ENCODE data around the gene HTRA3. TPM values are rescaled to one million over a fixed set of nuclear protein-coding genes. Genes with fewer than 3 reads are reported as not detected.

HTRA3 gene
- total and polyA plus RNA-seq, 2 experiments from 2014 or later: 3.2 to 5.2 TPM

GRCh38 chr4:8315435-8316250 lies 46.1 kb downstream of the HTRA3 start:
- Histone ChIP-seq H3K9me2 (ENCODE audit: insufficient read depth) (no peaks in the 10 kb centered on the region), H3K4me1 (ENCODE audit: insufficient read depth) (peaks cover 7% of the 10 kb centered on the region; the same call in 1 of the 2 replicates), H3K79me2 (ENCODE audit: insufficient read depth) (no peaks in the 10 kb centered on the region), H3K27ac (no peak overlapping the region), H3K4me2 (ENCODE audit: unreplicated experiment) (peak overlapping the region; percentile 46), H4K20me1 (ENCODE audit: insufficient read depth) (no peaks in the 10 kb centered on the region), H2AFZ (no peak overlapping the region), H3K9me3 (ENCODE audit: low read depth) (no peaks in the 10 kb centered on the region), H3K9ac (no peak overlapping the region), H3F3A (ENCODE audit: insufficient read depth) (no peaks in the 10 kb centered on the region), H3K4me3 (peak overlapping the region; percentile 17; the same call in 1 of the 2 replicates), H3K36me3 (ENCODE audit: low read depth) (no peaks in the 10 kb centered on the region), H3K27me3 (replicated peaks; ENCODE audit: insufficient read depth) (no peaks in the 10 kb centered on the region)
- in situ Hi-C loops (cut with MboI): no loop called here
- peak; percentile 91 for DNase-seq
- no peak for TF ChIP-seq EZH2phosphoT487 (IDR thresholded peaks at IDR 0.05; ENCODE audit: insufficient read depth, low read depth)
- TF ChIP-seq EZH2 (IDR thresholded peaks at IDR 0.05; ENCODE audit: insufficient read depth, poor library complexity, severe bottlenecking): no peak
- 29 to 33% methylated on average over 19 of the region's 21 CpGs for WGBS, 2 experiments (ENCODE audit: low coverage in 1 of 2, low lambda C conversion rate in 2 of 2, missing lambda C conversion rate in 2 of 2)

GRCh38 chr4:8316251-8316771 lies 46.8 kb downstream of the HTRA3 start:
- H3K27me3 ChIP-seq (replicated peaks; ENCODE audit: insufficient read depth): no peaks in the 10 kb centered on the region
- H3K9me3 ChIP-seq (ENCODE audit: low read depth): no peaks in the 10 kb centered on the region
- WGBS, 2 experiments (ENCODE audit: low coverage in 1 of 2, low lambda C conversion rate in 2 of 2, missing lambda C conversion rate in 2 of 2): 76 to 78% methylated on average over 9 to 10 of the region's 10 CpGs
- no peak overlapping the region for H3K27ac ChIP-seq
- no peaks in the 10 kb centered on the region for H4K20me1 ChIP-seq (ENCODE audit: insufficient read depth)
- in situ Hi-C loops (cut with MboI): no loop called here
- no peaks in the 10 kb centered on the region for H3K79me2 ChIP-seq (ENCODE audit: insufficient read depth)
- H2AFZ ChIP-seq: no peak overlapping the region
- no peak for TF ChIP-seq EZH2phosphoT487 (IDR thresholded peaks at IDR 0.05; ENCODE audit: insufficient read depth, low read depth)
- no peak for TF ChIP-seq EZH2 (IDR thresholded peaks at IDR 0.05; ENCODE audit: insufficient read depth, poor library complexity, severe bottlenecking)
- H3K9me2 ChIP-seq (ENCODE audit: insufficient read depth): no peaks in the 10 kb centered on the region
- H3K4me3 ChIP-seq: no peak overlapping the region
- peaks cover 7% of the 10 kb centered on the region; the same call in 1 of the 2 replicates for H3K4me1 ChIP-seq (ENCODE audit: insufficient read depth)
- H3K36me3 ChIP-seq (ENCODE audit: low read depth): no peaks in the 10 kb centered on the region
- H3K9ac ChIP-seq: no peak overlapping the region
- no peaks in the 10 kb centered on the region for H3F3A ChIP-seq (ENCODE audit: insufficient read depth)
- no peak overlapping the region for H3K4me2 ChIP-seq (ENCODE audit: unreplicated experiment)
- DNase-seq: no peak

GRCh38 chr4:8316911-8317351 lies 47.4 kb downstream of the HTRA3 start:
- H3K36me3 ChIP-seq (ENCODE audit: low read depth): no peaks in the 10 kb centered on the region
- 89 to 93% methylated on average over 15 of the region's 15 CpGs for WGBS, 2 experiments (ENCODE audit: low coverage in 1 of 2, low lambda C conversion rate in 2 of 2, missing lambda C conversion rate in 2 of 2)

GRCh38 chr4:8317474-8317873 lies 47.9 kb downstream of the HTRA3 start:
- H3K4me1 ChIP-seq (ENCODE audit: insufficient read depth): peaks cover 7% of the 10 kb centered on the region; the same call in 1 of the 2 replicates
- in situ Hi-C loops (cut with MboI): no loop called here

More at GRCh38 chr4:8316911-8317351, 47.4 kb downstream of the HTRA3 start:
- Histone ChIP-seq H3K4me1 (ENCODE audit: insufficient read depth) (peaks cover 7% of the 10 kb centered on the region; the same call in 1 of the 2 replicates), H3K27ac (no peak overlapping the region), H3K9ac (no peak overlapping the region), H3F3A (ENCODE audit: insufficient read depth) (no peaks in the 10 kb centered on the region), H3K4me3 (no peak overlapping the region), H3K9me3 (ENCODE audit: low read depth) (no peaks in the 10 kb centered on the region), H3K79me2 (ENCODE audit: insufficient read depth) (no peaks in the 10 kb centered on the region), H3K9me2 (ENCODE audit: insufficient read depth) (no peaks in the 10 kb centered on the region), H2AFZ (no peak overlapping the region), H3K27me3 (replicated peaks; ENCODE audit: insufficient read depth) (no peaks in the 10 kb centered on the region), H3K4me2 (ENCODE audit: unreplicated experiment) (no peak overlapping the region), H4K20me1 (ENCODE audit: insufficient read depth) (no peaks in the 10 kb centered on the region)
- TF ChIP-seq EZH2 (IDR thresholded peaks at IDR 0.05; ENCODE audit: insufficient read depth, poor library complexity, severe bottlenecking): no peak
- no peak for TF ChIP-seq EZH2phosphoT487 (IDR thresholded peaks at IDR 0.05; ENCODE audit: insufficient read depth, low read depth)
- in situ Hi-C loops (cut with MboI): no loop called here
- no peak for DNase-seq

More at GRCh38 chr4:8317474-8317873, 47.9 kb downstream of the HTRA3 start:
- Histone ChIP-seq H3K4me3 (no peak overlapping the region), H3K27ac (no peak overlapping the region), H3F3A (ENCODE audit: insufficient read depth) (no peaks in the 10 kb centered on the region), H4K20me1 (ENCODE audit: insufficient read depth) (no peaks in the 10 kb centered on the region), H3K79me2 (ENCODE audit: insufficient read depth) (no peaks in the 10 kb centered on the region), H3K27me3 (replicated peaks; ENCODE audit: insufficient read depth) (no peaks in the 10 kb centered on the region), H3K9ac (no peak overlapping the region), H2AFZ (no peak overlapping the region), H3K9me2 (ENCODE audit: insufficient read depth) (no peaks in the 10 kb centered on the region), H3K36me3 (ENCODE audit: low read depth) (no peaks in the 10 kb centered on the region), H3K4me2 (ENCODE audit: unreplicated experiment) (no peak overlapping the region), H3K9me3 (ENCODE audit: low read depth) (no peaks in the 10 kb centered on the region)
- no peak for TF ChIP-seq EZH2phosphoT487 (IDR thresholded peaks at IDR 0.05; ENCODE audit: insufficient read depth, low read depth)
- no peak for TF ChIP-seq EZH2 (IDR thresholded peaks at IDR 0.05; ENCODE audit: insufficient read depth, poor library complexity, severe bottlenecking)
- no peak for DNase-seq
- WGBS, 2 experiments (ENCODE audit: low coverage in 1 of 2, low lambda C conversion rate in 2 of 2, missing lambda C conversion rate in 2 of 2): 71 to 73% methylated on average over 6 of the region's 6 CpGs

Measured in GM23248 (cell line).